HG03575 (cell line): ENCODE measurements around the gene PRIMA1.

Experiments used
- ATAC-seq: cut with Tn5 transposase; IDR thresholded peaks from one replicate; pipeline ENCODE4 v1.9.1; 2021; ENCODE audit not compliant: unreplicated experiment, insufficient number of reproducible peaks, low FRiP score; ENCODE audit errors: extremely low read depth

PRIMA1 gene

GRCh38 chr14:93701562-93701961 is 86.7 kb downstream of the PRIMA1 start:
- ATAC-seq = no peak

DNA sequence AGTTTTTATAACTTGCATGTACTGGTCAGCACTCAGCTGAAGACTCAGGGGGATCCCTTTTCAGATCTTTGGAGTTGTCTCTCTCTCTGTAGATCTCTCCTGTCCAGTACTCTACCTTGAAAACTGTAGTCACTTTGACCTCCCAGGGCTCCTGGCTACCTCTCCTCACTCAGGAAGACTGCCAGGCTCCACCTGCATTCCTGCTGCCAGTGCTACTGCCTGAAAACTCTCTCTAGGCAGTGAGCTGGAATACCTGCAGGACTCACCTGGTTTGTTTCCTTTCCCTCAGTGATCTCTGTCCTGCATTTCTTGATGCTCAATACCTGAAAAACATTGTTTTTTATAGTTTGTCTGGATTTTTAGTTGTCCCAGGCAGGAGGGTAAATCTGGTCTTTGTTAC is 87.4 kb downstream of the PRIMA1 start:
- ATAC-seq = no peak

DNA sequence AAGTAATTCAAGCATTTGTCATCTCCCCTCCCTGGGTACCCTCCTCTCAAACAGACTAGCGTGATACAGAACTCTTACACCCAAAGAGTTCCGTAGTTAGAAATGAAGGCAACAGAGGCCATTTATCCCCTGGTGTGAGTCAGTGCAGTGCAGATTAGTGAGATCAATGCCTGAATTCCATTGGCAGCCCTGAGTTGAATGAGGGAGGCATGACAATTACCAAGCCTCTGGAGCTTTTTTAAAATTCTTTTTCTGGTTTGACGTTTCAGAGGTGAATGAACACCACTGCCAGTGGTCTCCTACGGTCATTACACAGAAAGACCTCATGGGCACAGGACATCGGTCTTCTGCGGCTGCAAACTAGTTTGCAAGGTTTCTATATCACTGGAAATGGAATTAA is 94.4 kb downstream of the PRIMA1 start:
- no peak for ATAC-seq

DNA sequence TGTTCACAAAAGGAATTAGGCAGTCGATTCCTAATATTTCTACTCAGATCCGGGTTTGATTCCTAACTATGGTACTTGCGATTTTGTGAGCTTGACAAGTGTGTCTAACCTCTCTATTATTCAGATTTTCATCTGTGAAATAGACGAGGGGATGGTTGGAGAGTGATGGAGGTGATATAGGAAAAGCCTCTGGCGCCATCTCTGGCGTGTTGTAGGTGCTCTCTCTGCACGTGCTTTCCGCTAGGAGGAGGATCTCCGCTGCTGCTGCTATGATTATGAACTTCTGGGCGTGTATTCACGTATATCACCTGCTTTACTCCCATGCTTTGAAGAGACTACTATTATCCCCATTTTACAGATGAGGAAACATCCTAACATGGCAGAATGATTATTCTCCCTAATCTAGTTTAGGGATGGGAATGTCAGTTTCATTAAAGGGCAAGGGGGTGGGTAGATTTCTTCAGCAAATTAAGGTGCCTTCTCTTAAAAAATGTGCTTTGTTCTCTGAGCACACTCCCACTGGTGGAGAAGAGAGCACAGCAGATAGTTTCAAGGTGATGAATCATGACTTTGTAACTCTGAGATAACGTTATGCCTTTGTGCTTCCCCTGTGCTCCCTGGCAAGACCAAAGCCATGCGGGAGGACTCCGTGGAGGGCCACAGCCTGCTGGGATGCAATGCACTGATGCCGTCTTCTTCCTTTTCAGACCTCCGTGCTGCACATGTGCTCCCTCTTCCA is 97.1 kb downstream of the PRIMA1 start:
- ATAC-seq = no peak

DNA sequence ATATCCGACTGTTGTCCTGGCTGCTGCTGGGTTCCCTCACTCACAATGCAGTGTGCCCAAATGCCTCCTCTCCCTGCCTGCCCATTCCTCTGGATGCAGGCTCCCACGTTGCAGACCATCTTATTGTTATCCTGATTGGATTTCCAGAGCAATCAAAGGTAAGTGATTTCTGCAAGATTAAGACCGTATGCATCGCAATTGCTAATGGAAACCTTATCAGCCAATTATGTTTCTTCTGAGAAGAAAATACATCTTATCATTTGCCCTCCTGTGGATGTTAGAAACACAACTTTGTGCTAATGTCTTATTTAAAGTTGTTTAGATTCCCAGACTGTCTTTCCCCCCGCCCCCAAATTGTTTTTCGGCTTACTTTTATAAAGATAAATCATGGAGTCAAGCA is 98.1 kb downstream of the PRIMA1 start:
- ATAC-seq = no peak

- no peak for ATAC-seq
Measured at GRCh38 chr14:93688820-93689219, 99.5 kb downstream of the PRIMA1 start.

DNA sequence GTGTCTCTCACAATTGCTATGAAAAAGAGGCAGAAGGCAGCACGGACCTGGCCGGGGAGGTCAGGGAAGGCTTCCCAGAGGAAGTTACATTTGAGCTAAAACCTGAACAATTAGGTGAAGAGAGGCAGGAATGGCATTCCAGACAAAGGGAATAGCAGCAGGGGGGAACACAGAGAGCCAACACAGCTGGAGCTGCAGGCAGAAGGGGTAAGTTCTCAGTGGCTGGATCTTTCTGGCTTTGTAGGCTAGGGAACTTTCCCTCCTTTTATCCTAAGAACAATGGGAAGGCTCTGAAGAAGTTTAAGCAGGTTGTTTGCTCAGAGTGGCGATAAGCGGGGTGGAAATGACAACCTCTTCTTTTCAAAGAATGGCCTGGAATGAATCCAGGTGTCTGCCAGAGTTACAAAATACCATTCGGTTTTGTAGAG is 100.0 kb downstream of the PRIMA1 start:
- ATAC-seq = no peak

DNA sequence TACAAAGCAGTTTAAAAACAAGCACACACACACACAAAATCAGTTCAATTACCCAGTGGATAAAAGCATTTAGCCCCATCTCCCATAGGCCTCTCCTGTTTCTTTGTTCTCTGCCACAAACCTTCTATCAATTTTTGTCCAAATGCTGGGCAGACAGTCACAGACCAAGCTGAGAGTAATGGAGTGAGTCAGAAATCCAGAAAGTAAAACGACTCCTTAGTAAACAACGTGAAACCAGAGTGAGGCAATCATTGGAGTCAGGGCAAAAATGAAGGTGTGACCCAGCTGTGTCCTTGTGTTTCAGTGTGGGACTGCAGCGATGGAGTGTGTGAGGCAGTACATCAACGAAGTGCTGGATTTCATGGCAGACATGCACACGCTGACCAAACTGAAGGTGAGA is 102.0 kb downstream of the PRIMA1 start:
- no peak for ATAC-seq

DNA sequence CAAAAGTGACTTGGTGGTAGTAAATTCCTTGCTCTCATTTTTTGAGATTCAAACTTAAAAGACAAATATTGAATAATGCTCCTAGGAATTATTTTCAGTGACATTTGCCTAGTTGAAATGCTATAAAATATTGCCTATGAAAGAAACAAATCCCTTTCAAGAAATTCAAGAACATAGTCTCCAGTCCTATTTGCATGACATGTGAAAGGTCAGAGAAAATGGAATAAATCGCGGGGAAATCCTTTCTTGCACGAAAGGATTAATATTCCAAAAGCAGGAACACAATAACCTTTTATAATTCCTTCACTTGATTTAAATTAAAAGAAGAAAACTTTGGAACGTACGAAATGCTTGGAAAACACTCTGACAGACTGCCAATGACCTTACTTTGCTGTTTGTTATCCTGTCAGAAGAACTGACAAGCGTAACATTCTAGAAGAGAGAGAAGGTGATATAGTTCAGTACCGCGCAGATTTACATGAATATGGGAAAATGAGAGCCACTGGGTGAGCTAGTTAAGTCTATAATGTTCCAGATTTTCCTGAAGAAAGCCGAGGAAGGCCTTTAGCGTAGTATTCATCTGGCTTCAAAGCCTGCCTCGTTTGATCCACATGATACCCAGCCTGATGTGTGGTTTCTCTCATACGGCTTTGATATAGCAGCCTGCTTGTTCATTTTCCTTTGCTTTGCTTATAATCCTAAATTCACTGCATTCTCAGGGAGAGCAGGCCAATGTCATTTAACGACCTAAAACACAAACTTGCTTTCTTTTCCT is 103.0 kb downstream of the PRIMA1 start:
- ATAC-seq = no peak

DNA sequence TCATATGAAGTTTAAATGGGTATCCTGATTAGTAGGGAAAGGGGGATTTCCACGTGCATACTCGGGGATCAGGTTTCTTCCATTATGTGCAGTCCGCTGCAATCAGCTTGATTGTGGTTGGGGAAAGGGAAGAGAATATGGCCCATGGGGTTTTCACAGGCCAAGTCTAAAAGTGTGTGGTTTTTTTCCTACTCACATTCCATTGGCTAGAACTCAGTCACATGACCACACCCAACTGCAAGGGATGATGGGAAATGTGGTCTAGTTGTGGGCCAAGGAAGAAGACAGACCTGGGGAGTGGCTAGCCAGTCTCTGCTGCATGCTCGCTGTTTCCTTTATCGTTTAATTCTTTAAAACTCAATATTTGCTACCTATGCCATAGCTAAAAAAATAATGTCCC is 105.1 kb downstream of the PRIMA1 start:
- no peak for ATAC-seq

- ATAC-seq = no peak
Measured at GRCh38 chr14:93682459-93682858, 105.8 kb downstream of the PRIMA1 start.

- no peak for ATAC-seq
Measured at GRCh38 chr14:93676416-93676958, 111.8 kb downstream of the PRIMA1 start.

DNA sequence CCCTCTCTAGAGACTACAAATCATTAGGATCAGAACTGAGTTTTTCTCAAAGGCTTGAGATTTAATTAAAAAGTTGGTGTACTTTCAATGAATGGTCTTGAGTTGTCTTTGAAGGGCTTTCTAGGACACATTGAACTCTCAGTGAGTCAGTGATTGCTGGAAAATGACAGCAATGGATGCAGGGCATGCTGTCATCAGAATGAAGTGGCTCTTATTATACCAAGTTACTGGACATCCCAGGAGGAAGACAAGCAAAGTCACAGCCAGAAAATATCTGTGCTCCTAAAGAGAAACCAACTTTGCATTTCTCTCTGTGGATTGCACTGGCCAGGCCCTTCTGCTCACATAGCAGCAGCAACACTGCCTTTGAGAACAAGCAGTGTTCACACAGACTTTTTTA is 112.6 kb downstream of the PRIMA1 start:
- ATAC-seq = no peak

GRCh38 chr14:93674343-93674742 is 113.9 kb downstream of the PRIMA1 start:
- no peak for ATAC-seq

DNA sequence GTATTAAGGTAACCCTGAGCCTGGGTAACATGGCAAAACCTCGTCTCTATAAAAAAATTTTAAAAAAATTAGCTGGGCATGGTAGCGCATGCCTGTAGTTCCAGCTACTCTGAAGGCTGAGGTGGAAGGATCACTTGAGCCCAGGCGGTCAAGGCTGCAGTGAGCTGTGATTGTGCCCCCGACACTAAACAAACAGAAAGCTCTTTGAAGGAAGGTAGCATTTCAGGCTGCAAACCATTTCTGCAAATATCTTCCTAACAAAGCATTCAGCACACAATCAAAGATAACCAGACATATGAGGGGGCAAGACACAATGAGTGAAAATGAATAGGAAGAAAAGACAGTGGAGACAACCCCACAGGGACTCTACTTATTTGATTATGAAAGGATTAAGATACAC is 118.7 kb downstream of the PRIMA1 start:
- no peak for ATAC-seq
